Measurements from ENCODE around the gene NUP210. TPM values are rescaled to one million over a fixed set of nuclear protein-coding genes. Genes with fewer than 3 reads are reported as not detected.

Gene NUP210
- total RNA-seq, 1 experiment from 2014 or later: 8.4 TPM

- intact Hi-C loops (cut with micrococcal nuclease): no loop called here
- no peak overlapping the region for H3K4me3 Mint-ChIP-seq (ENCODE audit: unreplicated experiment)
- H3K27me3 Mint-ChIP-seq (ENCODE audit: insufficient read depth, unreplicated experiment): no peaks in the 10 kb centered on the region
- ChIA-PET CTCF (interaction anchor here (1.2 kb wide), 1 partner anchor 118 kb away, joined by 3 read pairs; no protein-coding TSS in a partner anchor), POLR2A (no interaction called here)
- no TSS peak for BruUV-seq (replicated peaks)
- H3K9me3 Mint-ChIP-seq (ENCODE audit: unreplicated experiment): no peaks in the 10 kb centered on the region
- DNase-seq (ENCODE audit: unreplicated experiment): no peak
- no peak overlapping the region for H3K27ac Mint-ChIP-seq (ENCODE audit: low read depth, unreplicated experiment)
- H3K36me3 Mint-ChIP-seq (ENCODE audit: insufficient read depth, unreplicated experiment): no peaks in the 10 kb centered on the region
- no peak for TF ChIP-seq CTCF (IDR thresholded peaks at IDR 0.05; ENCODE audit: unreplicated experiment)
- no peaks in the 10 kb centered on the region for H3K4me1 Mint-ChIP-seq (ENCODE audit: insufficient read depth, unreplicated experiment)
Measured at GRCh38 chr3:13347390-13347950, 72.7 kb downstream of the NUP210 start.

GRCh38 chr3:13346481-13347389 lies 73.4 kb downstream of the NUP210 start:
- CTCF ChIA-PET: interaction anchor here (0.6 to 0.9 kb wide), 2 partner anchors 8 to 96 kb away, joined by 3 to 6 read pairs; no protein-coding TSS in a partner anchor
- intact Hi-C loops (cut with micrococcal nuclease): no loop called here
- Mint-ChIP-seq H3K9me3 (ENCODE audit: unreplicated experiment) (no peaks in the 10 kb centered on the region), H3K4me1 (ENCODE audit: insufficient read depth, unreplicated experiment) (no peaks in the 10 kb centered on the region), H3K36me3 (ENCODE audit: insufficient read depth, unreplicated experiment) (no peaks in the 10 kb centered on the region), H3K27ac (ENCODE audit: low read depth, unreplicated experiment) (no peak overlapping the region), H3K4me3 (ENCODE audit: unreplicated experiment) (no peak overlapping the region), H3K27me3 (ENCODE audit: insufficient read depth, unreplicated experiment) (no peaks in the 10 kb centered on the region)
- POLR2A ChIA-PET: interaction anchor here (0.7 kb wide), 1 partner anchor 93 kb away, joined by 3 read pairs; no protein-coding TSS in a partner anchor
- BruUV-seq (replicated peaks): no TSS peak
- DNase-seq (ENCODE audit: unreplicated experiment): no peak
- TF ChIP-seq CTCF (IDR thresholded peaks at IDR 0.05; ENCODE audit: unreplicated experiment): no peak

GRCh38 chr3:13345772-13346171 lies 74.3 kb downstream of the NUP210 start:
- Mint-ChIP-seq H3K4me1 (ENCODE audit: insufficient read depth, unreplicated experiment) (no peaks in the 10 kb centered on the region), H3K9me3 (ENCODE audit: unreplicated experiment) (no peaks in the 10 kb centered on the region), H3K4me3 (ENCODE audit: unreplicated experiment) (no peak overlapping the region), H3K27ac (ENCODE audit: low read depth, unreplicated experiment) (no peak overlapping the region), H3K27me3 (ENCODE audit: insufficient read depth, unreplicated experiment) (no peaks in the 10 kb centered on the region), H3K36me3 (ENCODE audit: insufficient read depth, unreplicated experiment) (no peaks in the 10 kb centered on the region)
- ChIA-PET POLR2A (interaction anchor here (0.7 kb wide), 1 partner anchor 94 kb away, joined by 3 read pairs; no protein-coding TSS in a partner anchor), CTCF (interaction anchor here (0.9 kb wide), 1 partner anchor 9 kb away, joined by 3 read pairs; no protein-coding TSS in a partner anchor)
- TF ChIP-seq CTCF (IDR thresholded peaks at IDR 0.05; ENCODE audit: unreplicated experiment): no peak
- BruUV-seq (replicated peaks): no TSS peak
- intact Hi-C loops (cut with micrococcal nuclease): no loop called here
- DNase-seq (ENCODE audit: unreplicated experiment): no peak

GRCh38 chr3:13345284-13345683 lies 74.8 kb downstream of the NUP210 start:
- Mint-ChIP-seq H3K4me1 (ENCODE audit: insufficient read depth, unreplicated experiment) (no peaks in the 10 kb centered on the region), H3K27ac (ENCODE audit: low read depth, unreplicated experiment) (no peak overlapping the region), H3K36me3 (ENCODE audit: insufficient read depth, unreplicated experiment) (no peaks in the 10 kb centered on the region), H3K9me3 (ENCODE audit: unreplicated experiment) (no peaks in the 10 kb centered on the region), H3K4me3 (ENCODE audit: unreplicated experiment) (no peak overlapping the region), H3K27me3 (ENCODE audit: insufficient read depth, unreplicated experiment) (no peaks in the 10 kb centered on the region)
- intact Hi-C loops (cut with micrococcal nuclease): no loop called here
- no peak for DNase-seq (ENCODE audit: unreplicated experiment)
- no TSS peak for BruUV-seq (replicated peaks)
- no peak for TF ChIP-seq CTCF (IDR thresholded peaks at IDR 0.05; ENCODE audit: unreplicated experiment)
- POLR2A ChIA-PET: interaction anchor here (0.6 kb wide), 1 partner anchor 189 kb away, joined by 3 read pairs; no protein-coding TSS in a partner anchor
- CTCF ChIA-PET: interaction anchor here (0.6 kb wide), 1 partner anchor 489 kb away, joined by 3 read pairs; no protein-coding TSS in a partner anchor

Measured in MCF 10A (cell line).